Erythroblast (primary cell): ENCODE measurements around the gene KPNA2.

Experiments
- GATA1 ChIP-seq: IDR thresholded peaks from 2 replicates; pipeline ENCODE4 v1.6.1; 2011; ENCODE audit warnings: low read depth, mild to moderate bottlenecking, control low read depth, low read length, moderate library complexity
- POLR2A ChIP-seq: IDR thresholded peaks from 2 replicates; pipeline ENCODE4 v1.6.1; 2011; ENCODE audit warnings: mild to moderate bottlenecking, low read length

DNA sequence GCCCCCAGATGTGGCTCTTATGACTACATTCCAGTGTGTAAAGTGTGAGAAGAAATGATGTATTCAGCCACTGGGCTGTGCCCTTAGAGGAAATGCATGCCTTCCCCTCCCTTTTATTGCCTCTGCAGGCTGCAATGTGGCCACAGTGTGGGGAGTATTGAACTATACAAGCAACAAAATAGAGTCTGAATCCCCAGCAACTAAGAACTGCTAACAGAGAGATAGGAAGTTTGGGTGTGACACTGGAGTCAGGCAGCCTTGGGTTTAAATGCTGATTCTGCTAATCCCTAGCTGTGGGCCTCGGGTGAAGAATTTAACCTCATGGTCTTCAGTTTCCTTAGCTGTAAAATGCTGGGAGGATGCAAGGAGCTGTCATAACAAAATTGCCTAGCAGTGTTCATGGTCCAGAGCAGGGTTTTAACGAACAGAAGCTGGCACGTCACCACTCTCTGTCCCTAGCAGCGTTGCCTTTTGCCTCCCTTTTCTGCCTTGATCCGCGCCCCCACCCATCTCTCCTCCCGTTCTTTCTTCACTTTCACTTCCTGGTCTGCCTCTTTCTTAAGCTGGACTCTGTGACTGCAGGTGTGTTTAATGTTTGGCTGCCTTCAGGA lies 50.3 kb downstream of the KPNA2 start:
- TF ChIP-seq POLR2A (no peak), GATA1 (no peak)
